ENCODE data around the gene CD44. TPM values are rescaled to one million over a fixed set of nuclear protein-coding genes. Genes with fewer than 3 reads are reported as not detected.

Gene CD44
- polyA plus RNA-seq, 2 of the 4 experiments (the other 2 are of a cell fraction) = 309 to 585 TPM

GRCh38 chr11:35197292-35197691, 58.3 kb downstream of the CD44 start:
- Histone ChIP-seq H3K4me3 (no peak overlapping the region), H3K9me3 (no peaks in the 10 kb centered on the region), H3K4me2 (no peak overlapping the region), H3K4me1 (no peaks in the 10 kb centered on the region), H3K27ac (no peak overlapping the region)
- POLR2A ChIA-PET = no interaction called here
- no peak for DNase-seq (ENCODE audit: low read depth in 1 of 2, low spot score in 1 of 2)
- FAIRE-seq = no peak
- WGBS (ENCODE audit: missing lambda C conversion rate) = 97% methylated on average over 1 of the region's 1 CpG
- CTCF ChIA-PET = interaction anchor here (0.7 to 1.7 kb wide), 3 partner anchors 11 to 108 kb away, joined by 3 to 4 read pairs (median 4); no protein-coding TSS in a partner anchor
- TF ChIP-seq RNF2 (IDR thresholded peaks at IDR 0.05; ENCODE audit: borderline replicate concordance, low read depth) (no peak), REST (IDR thresholded peaks at IDR 0.05) (no peak), FOSB (CRISPR knock-in tag; IDR thresholded peaks at IDR 0.05) (no peak), MAFK (IDR thresholded peaks at IDR 0.05; ENCODE audit: partially characterized antibody) (no peak), BHLHE40 (IDR thresholded peaks at IDR 0.05; ENCODE audit: low read depth, low read length) (no peak), POLR2A (IDR thresholded peaks at IDR 0.05; ENCODE audit: low read length) (no peak), NR3C1 (IDR thresholded peaks at IDR 0.05) (no peak), RCOR1 (IDR thresholded peaks at IDR 0.05; ENCODE audit: low read depth, low read length) (no peak), SMC3 (IDR thresholded peaks at IDR 0.05) (no peak), CHD4 (IDR thresholded peaks at IDR 0.05; ENCODE audit: borderline replicate concordance) (no peak), FOSL2 (IDR thresholded peaks at IDR 0.05) (no peak), FOSL2 (CRISPR knock-in tag; IDR thresholded peaks at IDR 0.05) (no peak), MYC (IDR thresholded peaks at IDR 0.05; ENCODE audit: borderline replicate concordance, low read length) (no peak), TP53 (CRISPR knock-in tag; IDR thresholded peaks at IDR 0.05) (no peak)
- no peak for ATAC-seq

- no peak overlapping the region for H3K4me2 ChIP-seq
- no peak overlapping the region for H3K27ac ChIP-seq
- ATAC-seq (no peak), FAIRE-seq (no peak), DNase-seq (ENCODE audit: low read depth in 1 of 2, low spot score in 1 of 2) (no peak)
- H3K9me3 ChIP-seq = no peaks in the 10 kb centered on the region
- 95% methylated on average over 7 of the region's 7 CpGs for WGBS (ENCODE audit: missing lambda C conversion rate)
- ChIA-PET CTCF (no interaction called here), POLR2A (no interaction called here)
- H3K4me1 ChIP-seq = no peaks in the 10 kb centered on the region
- H3K4me3 ChIP-seq = no peak overlapping the region
- TF ChIP-seq RAD21 (conservative IDR thresholded peaks at IDR 0.05 in 1 of 2, IDR thresholded peaks at IDR 0.05 in 1 of 2) (no peak), RCOR1 (IDR thresholded peaks at IDR 0.05; ENCODE audit: low read depth, low read length) (no peak), HMGXB4 (CRISPR knock-in tag; IDR thresholded peaks at IDR 0.05; ENCODE audit: borderline replicate concordance) (no peak), POLR2AphosphoS2 (conservative IDR thresholded peaks at IDR 0.05; ENCODE audit: low read length) (no peak)
Observed at GRCh38 chr11:35200811-35201341, 61.9 kb downstream of the CD44 start.

DNA sequence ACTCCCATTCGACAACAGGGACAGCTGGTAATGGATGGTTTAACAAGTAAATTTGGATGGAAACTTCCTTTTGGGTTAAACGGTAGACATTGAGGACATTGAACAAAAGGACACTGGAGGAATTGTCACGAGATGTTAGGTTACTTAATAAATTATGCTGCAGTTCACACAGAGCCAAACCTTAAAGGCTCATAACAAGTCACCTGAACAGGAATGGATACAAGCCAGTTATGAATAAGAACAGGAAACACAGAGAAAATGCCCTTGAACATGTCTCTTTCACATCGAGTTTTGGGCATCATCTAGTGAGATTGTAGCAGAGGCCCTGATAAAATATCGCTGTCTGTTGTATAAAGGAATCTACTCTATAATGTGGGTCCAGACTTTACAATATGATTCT, 65.6 kb downstream of the CD44 start:
- no peaks in the 10 kb centered on the region for H3K9me3 ChIP-seq
- no peak for ATAC-seq
- no peaks in the 10 kb centered on the region for H3K4me1 ChIP-seq
- ChIA-PET POLR2A (no interaction called here), CTCF (interaction anchor here (1.0 kb wide), 1 partner anchor 187 kb away, joined by 3 read pairs; no protein-coding TSS in a partner anchor)
- no peak overlapping the region for H3K4me2 ChIP-seq
- no peak for TF ChIP-seq HOXA7 (CRISPR knock-in tag; IDR thresholded peaks at IDR 0.05)
- H3K4me3 ChIP-seq = no peak overlapping the region
- H3K27ac ChIP-seq = no peak overlapping the region
- no peak for DNase-seq (ENCODE audit: low read depth in 1 of 2, low spot score in 1 of 2)
- no peak for FAIRE-seq
- WGBS (ENCODE audit: missing lambda C conversion rate) = 88% methylated on average over 5 of the region's 5 CpGs

Measured in A549 (cell line).